Fibroblast of upper back skin (primary cell): ENCODE measurements around the gene DHX32.
"Not testable (repeated sequence)": the region's sequence is repeated elsewhere in the genome, so short reads cannot be mapped to it uniquely, and the experiment has no call there.

Experiments
- DNase-seq: peaks from one replicate; pipeline ENCODE4 v3.0.0-alpha.2; 2013

The DHX32 gene

DNA sequence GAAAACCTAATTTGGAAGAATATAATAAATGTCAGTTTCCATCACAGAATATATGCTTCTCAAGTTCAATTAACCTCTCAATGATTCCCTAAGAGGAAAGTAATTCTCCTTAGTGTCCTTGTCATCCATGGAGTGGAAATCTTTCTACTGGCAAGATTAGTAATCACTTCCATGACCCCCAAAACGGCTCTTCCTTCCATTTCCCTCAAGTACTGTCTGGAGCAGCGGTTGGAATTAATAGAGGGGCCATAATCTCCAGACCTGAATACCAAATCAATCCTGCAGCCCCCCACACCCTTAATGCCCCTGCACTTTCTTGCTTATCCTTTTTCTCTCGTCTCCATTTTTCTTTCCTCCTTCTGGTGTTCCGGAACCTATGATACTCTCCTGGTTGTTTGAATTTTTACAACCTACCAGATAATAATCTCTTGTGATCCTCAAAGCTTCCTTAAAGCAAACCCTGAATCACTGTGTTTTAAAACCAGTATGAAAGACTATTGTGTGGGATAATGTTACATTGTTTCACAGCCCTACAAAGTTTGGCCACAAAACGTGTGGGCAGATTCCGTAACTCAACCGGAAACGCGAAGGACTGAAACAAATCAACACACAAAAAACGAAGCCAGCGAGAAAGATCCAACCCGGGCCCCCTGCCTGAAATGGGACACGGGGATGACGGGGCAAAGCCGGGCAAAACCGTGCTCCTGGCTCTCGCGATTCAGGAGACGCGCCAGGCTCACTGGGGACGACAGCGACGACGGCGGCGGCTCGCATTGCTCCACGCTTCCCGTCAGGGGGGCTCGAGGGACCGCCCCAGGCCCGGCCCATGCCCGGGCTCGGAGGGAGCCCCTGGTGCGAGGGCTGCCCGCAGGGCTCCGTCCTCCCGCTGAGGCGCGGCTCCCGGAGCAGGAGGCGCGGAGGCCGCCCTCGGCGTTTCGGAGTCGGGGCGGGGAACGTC lies 14.3 kb upstream of the DHX32 start:
- DNase-seq: peak; percentile 62

DNA sequence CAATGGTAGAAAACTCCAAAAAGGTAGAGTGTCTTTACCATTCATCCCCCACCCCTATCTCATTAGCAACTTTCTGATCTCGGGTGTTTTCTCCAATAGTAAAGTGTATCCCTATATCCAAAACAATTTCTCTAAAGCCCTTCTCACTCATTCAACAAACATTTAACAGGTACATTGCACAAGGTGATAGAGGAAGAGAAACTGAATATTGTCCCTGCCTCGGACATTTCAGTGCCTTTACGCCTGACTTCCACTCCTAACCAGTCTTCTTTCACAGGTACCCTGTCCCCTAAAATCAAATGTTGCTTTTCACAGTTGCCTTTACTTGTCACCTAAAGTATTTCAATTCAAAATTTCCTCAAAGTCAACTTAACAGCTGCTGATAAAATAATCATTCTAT lies 13.1 kb upstream of the DHX32 start:
- not testable (repeated sequence) for DNase-seq

DNA sequence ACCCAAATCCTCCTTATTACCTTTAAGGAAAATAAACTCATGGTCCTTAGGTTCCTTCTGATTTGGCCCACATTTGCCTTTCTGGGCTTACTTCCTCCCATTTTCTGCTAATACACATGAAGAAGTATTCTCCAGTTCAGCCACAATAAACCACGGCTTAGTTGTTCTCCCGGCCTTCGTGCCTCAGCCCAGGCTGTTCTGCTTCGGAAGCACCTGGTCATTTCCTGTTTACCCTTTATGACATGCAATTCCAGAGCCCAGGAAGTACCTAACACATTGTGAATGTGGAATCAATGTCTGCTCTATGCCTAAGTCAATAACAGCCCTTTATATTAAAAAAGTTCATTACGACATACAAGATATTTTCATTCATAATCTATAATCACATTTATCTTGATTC lies 11.3 kb upstream of the DHX32 start:
- not testable (repeated sequence) for DNase-seq

DNA sequence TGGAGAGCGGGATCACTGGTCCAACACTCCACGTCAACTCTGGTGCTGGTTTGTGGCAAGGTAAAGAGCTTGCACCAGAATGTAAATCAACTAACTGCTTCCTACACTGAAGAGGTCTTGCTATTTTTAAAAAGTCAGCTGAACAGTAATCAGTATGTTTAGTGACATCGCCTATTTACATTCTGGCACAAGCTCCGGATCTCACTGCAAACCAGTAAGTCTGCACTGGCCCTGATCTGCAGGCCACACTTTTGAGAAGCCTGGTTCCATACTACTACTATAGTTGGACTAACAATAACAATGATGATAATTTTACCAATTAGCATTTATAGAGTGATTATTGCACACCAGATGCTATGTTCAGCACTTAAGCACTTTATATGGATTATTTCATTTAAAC lies 8.3 kb upstream of the DHX32 start:
- not testable (repeated sequence) for DNase-seq

DNA sequence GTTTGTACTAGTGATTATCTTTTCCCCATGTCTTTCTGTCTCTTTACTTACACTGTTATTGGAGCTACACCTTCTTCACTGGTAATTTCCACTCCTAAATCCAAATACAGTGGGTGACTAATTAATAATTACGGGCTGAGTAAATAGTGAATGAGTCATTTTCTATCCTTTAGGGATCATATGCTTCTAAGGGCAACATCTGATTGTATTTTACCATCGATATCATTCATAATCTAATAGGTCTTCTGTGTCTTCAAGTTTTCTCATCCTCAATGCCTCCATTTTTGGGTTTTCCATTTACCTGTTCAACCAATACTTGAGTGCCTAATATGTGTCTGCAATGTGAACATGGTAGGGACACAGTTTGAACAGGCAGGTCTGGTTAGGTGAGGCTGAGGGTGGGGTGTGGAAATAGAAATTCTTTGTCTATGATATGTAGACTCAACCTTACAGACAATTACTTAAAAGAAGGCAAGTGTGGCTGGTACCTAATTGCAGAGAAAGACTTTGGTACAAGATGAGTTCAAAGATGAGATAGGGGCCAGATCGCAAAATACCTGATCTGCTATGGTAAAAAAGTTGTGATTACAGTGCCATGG lies 5.9 kb upstream of the DHX32 start:
- no peak for DNase-seq

DNA sequence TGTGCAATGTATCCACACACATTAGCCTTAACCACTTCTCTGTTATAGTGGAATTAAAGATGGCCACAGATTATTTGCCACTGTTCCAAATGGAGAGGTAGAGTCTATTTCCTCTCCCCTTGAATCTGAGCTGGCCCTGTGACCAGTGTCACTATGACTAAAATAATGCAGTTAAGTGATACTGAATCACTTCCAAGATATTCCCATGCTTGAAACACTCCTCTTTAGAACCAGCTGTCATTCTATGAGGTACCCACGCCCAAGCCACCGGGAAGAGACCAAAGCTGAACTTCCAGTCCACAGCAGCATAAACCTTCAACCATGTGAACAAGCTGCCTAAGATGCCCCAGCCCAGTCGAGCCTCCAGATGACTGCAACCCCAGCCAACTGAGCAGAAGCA lies 2.1 kb upstream of the DHX32 start:
- no peak for DNase-seq

DNA sequence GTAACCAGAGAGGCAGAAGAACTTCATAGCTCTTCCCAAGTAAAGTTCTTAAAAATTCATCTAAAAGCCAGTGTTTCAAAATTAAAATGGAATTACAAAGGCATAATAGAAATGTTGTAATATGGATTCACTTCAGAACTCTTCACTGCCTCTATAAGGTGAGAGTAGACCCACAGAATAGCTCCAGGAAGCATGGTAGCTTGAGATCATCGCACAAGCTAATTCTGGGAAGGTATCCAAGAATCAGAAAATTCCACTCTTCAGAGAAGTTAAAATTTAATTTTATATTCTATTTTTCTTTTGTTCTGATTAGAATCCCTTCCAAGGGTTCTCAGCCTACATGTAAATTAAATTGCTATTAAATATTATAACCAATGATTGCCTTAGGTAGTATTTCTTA lies 1.5 kb upstream of the DHX32 start:
- DNase-seq: peak; percentile 36

DNA sequence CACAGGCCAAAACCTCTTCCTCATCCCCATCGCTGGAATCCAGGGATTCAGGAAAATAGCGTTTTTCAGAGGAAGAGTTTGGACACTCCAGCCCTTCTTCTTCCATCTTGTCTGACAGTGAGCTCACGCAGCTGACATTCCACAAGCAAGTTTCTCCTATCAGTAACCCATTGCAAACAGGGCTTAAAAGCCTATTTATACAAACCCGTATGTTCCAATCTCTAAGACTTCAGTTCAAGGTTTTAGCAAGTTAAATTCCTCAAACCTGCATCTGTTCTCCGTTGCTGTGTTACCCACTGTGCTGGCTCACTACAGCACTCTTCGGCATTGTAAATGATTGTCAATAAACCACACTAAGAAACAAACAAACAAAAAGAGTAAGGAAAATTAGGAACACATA lies 373 bp downstream of the DHX32 start:
- no peak for DNase-seq

DNA sequence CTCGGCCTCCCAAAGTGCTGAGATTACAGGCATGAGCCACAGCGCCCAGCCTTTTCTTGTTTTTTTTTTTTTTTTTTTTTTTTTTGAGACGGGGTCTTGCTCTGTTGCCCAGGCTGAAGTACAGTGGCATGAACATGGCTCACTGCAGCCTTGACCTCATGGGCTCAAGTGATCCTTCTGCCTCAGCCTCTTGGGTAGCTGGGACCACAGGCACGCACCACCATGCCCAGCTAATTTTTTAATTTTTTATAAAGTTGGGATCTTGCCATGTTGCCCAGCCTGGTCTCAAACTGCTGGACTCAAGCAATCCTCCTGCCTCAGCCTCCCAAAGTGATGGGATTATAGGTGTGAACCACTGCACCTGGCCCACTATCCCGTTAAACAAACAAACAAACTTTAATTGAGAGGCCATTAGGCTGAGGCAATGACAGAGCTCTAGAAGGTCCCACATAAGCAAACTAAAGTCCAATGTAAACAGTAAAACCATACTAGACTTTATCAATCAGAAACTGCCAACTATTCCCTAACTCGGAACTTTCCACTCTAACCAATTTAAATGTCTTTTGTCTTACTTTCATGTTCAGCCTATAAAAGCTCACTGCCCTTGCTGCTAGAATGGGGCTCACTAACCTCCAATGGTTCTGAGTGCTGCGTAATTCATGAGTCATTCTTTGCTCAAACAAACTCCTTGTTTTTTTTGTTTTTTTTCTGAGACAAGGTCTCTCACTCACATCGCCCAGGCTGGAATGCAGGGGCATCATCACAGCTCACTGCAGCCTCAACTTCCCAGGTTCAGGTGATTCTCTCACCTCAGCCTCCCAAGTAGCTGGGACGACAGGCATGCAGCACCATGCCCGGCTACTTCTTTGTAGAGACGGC lies 1.9 kb downstream of the DHX32 start:
- peak; percentile 74 for DNase-seq

DNA sequence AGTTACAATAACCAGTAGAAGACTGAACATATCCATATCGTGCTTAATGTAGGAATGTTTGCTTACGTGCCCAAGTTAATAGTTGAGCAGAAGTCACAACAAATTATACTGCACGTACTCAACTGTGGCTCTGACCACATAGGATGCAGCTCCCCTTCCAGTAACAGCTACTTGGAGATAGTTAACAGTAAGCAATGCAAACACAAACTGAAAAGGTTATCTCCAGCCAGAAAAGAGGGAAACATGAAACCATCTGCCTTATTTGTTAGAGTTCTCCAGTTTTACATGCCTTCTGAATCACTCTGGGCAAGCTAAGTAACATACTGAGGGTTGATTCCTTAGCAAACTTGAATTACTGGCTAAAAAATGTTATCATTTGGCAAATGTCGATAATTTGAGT lies 9.8 kb downstream of the DHX32 start:
- DNase-seq: no peak

DNA sequence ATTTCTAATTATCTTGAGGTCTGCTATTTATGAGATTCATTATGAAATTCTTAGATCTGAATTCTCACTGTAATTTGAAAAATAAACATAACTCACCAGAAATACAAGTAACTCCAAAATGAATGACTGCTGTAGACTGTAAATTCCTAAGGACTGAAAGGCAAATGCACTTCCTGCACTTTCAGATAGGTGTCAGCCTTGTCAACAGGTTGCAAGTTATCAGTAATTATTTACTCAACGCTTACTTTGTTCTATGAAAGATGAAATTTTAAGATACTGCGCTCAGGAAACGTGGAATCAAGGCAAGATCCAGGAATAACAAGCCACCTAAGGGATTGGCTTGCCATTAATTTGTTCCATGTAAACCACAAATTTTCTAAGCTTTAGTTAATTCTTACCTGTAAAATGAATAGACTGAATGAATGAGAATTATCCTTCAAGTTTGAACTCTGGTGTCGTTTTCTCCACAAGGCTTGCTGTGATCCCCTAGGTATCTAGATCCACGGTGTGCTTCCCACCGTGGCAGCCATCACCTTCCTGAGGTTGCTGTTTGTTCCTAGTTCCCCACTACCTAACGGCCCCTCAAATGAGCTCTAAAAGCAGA lies 12.6 kb downstream of the DHX32 start:
- DNase-seq: peak; percentile 54

DNA sequence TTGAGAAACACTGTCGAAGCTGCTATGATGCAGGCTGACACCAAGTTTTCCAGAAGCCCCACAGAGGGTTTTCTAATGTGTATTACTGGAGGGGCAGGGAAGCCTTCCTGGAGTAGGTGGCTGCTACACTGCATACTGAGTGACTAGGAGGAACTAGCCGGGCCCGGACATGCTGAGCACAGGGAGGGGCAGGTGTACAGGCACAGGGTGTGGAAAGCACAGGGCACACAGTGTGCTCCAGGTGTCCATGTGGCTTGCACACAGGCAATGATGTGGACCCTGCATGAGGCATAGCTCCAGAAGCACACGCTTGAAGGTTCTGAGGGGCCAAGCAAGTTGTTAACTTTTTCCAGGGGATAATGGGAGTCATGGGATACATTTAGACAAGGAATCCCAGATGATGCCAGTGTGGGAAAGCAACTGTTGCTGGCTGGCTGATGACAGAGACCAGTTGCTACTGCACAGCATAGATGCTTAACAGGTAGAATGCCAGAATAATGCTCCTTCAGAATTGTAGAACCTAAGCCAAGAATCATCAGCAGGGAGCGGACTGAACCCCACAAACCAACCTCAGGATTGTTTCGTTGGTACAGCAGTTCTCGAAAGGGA lies 14.6 kb downstream of the DHX32 start:
- no peak for DNase-seq

DNA sequence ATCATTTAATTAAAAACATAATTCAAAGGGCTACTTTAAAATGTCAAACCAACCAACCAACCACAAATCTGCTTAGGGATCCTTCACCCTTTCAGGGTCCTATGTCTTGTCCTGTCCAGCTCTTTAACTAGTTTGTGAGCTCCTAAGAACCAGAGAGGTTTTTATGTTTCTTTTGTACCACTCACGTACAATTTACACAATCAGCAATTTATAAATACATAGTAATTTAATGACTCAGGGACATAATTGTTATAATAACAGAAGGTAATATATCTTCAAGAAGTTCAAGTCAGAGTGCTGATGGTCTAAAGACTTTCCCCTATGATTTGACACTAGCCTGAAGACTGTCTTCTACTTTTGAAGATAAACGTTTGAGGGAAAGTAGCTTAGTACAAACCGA lies 16.0 kb downstream of the DHX32 start:
- DNase-seq: no peak

DNA sequence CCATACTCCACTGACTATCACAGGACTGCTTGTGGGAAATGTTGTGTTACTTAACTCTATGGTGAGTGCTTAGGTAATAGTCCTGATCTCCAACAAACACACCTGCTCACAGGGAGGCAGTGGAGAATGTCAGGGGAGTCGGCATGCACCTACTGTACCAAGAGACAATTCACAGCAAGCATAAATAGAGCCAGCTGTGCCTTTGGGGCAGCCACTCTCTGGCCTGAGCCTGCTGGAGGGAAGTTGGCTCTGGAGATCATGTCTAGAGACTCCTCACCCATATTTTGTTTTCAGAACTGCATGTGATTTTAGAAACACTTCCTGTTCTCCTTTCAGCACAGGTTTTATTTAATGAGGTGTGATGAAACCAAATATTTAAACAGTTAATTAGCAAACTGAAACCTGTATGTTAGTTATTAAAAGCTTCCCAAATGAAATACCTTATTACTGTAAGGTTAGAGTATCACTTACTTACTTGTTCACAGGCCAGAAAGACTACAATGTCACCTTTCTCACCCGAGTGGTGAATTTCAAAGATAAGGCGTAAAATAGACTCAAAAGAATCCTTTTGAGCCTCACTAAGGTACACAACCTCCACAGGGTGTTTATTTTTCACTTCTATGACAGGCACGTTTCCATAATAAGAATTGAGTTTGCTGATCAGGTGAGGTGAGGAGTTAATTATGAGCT lies 21.8 kb downstream of the DHX32 start:
- DNase-seq: no peak

DNA sequence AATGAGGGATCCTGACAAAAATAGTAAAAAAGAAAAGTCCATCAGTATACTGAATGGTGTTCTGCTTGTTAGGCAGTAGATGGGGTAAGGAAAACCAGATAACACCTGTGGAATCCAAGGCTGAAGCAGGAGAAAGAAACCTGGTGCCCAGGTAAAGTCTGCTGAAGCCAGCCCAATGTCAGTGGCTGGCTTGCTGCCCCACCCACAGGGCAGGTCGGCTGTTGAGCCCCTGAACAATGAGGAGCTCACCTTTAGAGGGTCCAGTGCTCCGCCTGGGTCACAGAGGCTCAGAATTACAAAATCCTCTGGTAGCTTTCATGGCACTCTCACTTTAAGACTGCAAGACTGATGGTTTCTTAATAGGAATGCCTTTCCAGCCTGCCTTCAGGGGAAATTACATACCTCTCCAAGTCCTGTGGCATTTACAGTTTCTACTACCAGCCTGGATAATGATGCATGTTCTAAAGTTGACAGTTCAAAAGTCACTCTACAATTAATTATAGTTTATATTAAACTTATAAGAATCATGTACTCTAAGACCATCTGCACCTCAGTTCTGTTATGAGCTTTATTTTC lies 23.8 kb downstream of the DHX32 start:
- no peak for DNase-seq

DNA sequence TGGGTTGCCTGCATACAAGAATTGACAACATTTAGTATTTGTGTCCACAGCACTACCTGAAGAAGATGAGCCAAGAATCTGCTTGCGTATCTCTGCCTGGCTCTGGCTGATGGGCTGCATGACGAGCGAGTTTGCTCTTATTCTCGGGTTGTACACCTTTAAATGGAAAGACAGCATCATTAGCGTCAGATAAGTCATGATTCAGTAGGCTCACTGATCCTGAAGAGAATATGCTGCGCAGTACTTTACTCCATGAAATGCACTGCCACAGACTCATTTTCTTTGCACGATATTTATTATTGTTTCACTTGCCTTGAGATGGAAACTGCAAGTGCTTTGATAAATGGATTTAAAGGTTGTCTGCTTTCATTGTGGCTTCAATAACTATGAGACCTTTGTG lies 28.6 kb downstream of the DHX32 start:
- no peak for DNase-seq

DNA sequence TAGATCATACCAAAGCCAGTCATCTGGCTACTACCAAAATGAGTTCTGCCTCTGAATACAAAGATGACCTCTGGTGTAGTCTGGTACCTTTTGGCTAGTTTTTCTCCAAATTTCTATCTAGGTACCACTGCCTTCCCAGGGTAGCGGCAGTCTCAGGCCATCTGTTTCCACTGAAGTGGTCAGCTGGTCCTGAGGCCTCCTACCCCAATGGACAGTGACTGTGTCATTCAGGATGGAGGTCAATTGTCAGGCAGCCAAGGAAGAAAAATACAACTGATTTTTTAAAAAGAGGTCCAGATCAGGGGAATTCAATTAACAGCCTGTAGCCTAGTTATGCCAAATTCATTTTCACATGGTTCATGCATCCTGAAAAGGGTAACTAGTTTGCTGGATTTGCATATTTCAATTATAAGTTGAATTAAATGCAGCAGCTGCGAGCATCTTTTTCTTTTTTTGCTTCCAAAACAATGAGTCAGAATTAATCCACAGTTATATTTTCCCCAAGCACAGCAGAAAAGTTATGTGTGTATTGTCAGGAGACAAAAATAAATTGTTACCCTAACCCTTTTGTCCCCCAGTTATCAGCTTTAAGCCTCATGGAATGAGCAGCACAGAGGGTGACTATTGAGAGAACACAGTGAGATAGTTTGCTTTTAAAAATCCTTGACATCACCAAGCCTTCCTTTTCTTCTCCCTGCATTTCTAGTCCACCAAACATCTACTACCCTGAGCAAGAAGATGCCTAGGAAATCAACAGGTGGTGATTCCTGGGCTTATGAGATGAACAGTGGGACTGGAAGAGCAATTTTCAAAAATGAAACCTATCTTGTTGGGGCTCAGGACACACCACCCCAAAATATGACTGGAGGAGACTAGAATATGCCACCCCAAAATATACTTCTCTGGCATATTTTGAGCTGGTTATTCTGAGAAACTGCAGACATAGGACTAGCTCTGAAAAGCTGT lies 30.0 kb downstream of the DHX32 start:
- DNase-seq: no peak

DNA sequence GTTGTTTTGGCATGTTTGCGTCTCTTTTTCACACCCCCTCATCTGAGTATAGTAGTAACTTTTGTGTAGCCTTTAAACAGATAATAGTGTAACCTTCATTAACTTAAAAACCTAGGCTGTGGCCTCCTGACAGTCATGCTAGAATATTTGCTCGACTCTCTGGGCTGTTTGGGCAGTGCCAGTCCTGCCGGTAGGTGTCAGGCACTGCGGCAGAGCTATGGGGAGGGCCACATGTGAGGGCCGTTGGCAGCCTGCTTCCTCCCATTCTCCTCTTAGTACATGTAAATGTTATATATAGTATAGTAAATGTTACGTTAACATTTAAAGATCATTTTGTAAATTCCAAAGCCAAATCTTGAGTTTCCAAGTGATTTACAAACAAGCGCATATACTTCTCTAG lies 31.6 kb downstream of the DHX32 start:
- DNase-seq: no peak

DNA sequence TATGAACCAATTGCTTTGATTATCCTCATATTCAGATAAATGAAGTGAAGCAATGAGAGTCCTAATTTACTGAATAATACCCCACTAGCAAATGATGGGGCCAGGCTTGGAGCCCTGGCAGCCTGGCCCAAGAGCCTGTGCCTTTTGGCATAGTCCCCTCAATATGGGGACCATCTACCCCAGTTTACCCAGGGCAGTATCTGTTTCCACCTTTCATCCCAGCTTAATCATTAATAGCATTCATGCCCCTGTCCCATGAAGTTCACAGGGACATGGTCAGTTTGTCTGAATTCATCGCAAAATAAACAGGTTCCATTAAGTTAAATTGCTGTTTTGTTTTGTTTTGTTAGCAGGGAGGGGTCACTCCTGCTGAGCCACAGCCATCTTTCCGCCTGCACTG lies 32.2 kb downstream of the DHX32 start:
- no peak for DNase-seq

DNA sequence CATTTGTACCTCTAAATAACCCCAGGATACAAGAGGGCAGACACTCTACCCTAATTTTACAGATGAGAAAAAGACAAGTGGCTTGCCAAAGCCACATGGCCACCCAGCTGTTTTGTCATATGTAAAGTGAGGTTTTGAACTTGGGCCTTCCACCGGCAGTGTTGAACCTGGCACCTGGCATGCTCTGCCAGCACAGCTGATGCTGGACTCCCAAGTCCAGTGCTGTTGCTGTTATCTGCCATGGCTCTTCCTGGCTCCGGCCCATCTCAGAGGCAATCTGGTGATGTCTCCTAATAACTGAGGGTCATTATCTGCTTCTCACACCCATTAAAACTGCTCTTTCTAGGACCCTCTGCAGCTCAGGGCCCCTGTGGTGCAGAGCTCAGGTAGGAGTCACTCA lies 32.7 kb downstream of the DHX32 start:
- DNase-seq: no peak
